ENCODE data around the gene SORCS2.

GRCh38 chr4:7372673-7373072 is 180.3 kb downstream of the SORCS2 start:
- TF ChIP-seq GATA2 (IDR thresholded peaks at IDR 0.05; ENCODE audit: low read depth, low read length) (no peak), GATA3 (IDR thresholded peaks at IDR 0.05; ENCODE audit: low read depth, low read length) (no peak)

Measured in SH-SY5Y (cell line).